HG03095 (cell line): ENCODE data around the gene ZNF710.
A peak's percentile ranks its signal among the peaks of the same experiment; 100 is the strongest.

Source experiments
- ATAC-seq: cut with Tn5 transposase; IDR thresholded peaks from one replicate; pipeline ENCODE4 v1.9.1; 2021; ENCODE audit warnings: moderate library complexity; ENCODE audit not compliant: unreplicated experiment

ZNF710 gene

DNA sequence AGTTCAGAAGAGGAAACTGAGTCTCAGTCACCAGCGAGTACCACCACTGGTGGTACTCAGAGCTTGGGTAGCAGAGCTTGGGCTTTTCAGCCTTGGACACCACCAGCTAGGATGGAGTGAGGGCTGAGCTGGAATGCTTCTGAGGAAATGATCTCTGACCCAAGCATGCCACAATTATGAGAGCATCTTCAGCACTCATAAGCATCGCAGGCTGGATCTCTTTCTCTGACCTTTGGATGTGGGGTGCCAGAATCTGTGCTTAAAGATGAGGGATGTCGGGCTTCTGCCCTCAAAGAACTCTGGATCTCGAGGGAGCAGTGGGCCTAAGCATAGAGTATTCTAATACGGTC lies 36.4 kb downstream of the ZNF710 start:
- ATAC-seq = no peak

DNA sequence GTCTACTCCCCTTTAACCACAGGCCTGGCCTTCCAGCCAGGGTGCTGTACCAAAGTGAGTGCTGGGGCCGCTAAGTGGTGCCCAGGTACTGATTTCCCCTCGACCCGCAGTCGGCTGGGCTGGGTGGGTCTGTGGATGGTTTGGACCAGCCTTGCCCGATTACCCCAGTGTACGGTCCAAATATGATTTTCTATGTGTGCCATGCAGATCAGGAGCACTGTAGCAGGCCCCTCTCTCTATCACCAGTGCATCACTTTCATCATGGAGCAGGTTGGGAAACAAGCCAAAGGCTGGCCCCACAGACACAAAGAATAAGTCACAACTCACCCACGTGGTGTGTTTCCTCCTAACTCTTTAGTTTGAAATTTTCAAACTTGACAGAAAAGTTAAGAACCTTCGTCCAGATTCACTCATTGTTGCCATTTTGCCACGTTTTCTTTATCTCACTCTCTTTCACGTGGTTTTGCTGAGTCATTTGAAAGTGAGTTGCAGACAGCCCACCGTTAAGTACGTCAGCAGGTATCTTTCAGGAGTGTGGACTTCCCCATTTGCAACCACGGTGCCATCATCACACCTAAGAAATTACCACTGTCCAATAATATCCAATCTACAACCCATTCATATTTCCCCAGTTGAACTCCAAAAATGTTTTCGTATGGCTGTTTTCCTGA lies 37.0 kb downstream of the ZNF710 start:
- ATAC-seq = peak; percentile 52

- no peak for ATAC-seq
Measured at GRCh38 chr15:90038632-90039095, 37.5 kb downstream of the ZNF710 start.

GRCh38 chr15:90039996-90040395 lies 38.9 kb downstream of the ZNF710 start:
- no peak for ATAC-seq

GRCh38 chr15:90040618-90041017 lies 39.5 kb downstream of the ZNF710 start:
- ATAC-seq = no peak

DNA sequence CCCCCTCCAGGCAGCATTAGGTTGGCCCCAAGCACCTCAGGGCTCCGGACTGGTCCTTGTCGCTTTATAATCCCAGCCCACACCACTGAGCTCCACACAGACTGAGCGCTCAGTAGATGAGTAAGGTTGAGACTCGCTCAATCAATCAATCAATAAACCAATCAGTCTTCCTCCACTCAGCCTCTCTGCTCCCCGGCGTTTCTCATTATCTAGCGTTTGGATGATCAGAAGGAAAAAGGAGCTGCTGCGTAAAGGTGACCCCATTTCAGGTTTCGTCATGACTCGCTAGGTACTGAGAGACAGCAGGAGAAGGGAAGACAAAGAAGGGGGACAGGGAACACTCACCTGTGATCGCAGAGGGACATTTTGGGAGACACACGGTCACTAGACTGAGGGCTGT lies 41.2 kb downstream of the ZNF710 start:
- ATAC-seq = no peak

- ATAC-seq = no peak
Measured at GRCh38 chr15:90042766-90043529, 41.8 kb downstream of the ZNF710 start.

- no peak for ATAC-seq
Measured at GRCh38 chr15:90043530-90044010, 42.4 kb downstream of the ZNF710 start.

DNA sequence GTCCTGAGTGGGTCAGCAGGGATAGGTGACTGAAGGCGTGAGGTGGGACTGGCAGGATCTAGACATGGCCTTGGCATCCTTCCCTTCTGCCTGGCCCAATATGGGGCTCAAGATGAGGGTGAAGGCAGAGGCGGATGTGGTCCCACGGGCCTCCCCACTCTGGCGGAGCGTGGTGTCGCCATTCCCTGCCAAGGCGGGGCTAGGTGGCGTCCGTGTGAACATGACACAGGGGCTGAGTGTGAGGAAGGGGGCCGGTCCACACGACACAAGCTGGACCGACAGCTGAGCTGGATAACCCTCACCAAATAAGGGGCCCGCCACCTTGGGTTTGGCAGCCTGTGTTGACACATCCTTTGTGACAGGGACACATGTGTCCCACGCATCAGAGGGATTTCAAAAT lies 43.1 kb downstream of the ZNF710 start:
- ATAC-seq = no peak

- no peak for ATAC-seq
Measured at GRCh38 chr15:90044916-90045371, 43.8 kb downstream of the ZNF710 start.

DNA sequence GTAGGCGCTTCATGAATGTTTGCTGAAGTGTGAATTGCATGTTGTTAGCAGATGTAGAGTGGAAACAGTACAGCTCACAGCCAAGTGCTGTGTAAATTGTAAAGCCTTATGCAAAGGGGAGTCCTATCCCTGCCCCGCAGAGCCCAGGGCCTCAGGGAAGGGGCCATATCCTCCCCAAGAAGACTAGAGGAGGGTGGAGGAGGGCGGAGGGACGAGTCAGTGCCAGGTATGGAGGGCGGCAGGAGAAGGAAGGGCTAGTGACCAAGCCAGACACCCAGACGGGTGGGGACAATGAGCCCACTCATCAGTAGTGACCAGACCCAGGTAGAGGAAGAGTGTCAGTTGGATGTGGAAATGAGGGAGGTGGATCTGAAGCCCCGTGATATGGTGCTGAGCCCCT lies 45.2 kb downstream of the ZNF710 start:
- no peak for ATAC-seq

GRCh38 chr15:90046911-90047392 lies 45.8 kb downstream of the ZNF710 start:
- ATAC-seq = no peak

GRCh38 chr15:90047956-90048575 lies 46.9 kb downstream of the ZNF710 start:
- ATAC-seq = no peak

DNA sequence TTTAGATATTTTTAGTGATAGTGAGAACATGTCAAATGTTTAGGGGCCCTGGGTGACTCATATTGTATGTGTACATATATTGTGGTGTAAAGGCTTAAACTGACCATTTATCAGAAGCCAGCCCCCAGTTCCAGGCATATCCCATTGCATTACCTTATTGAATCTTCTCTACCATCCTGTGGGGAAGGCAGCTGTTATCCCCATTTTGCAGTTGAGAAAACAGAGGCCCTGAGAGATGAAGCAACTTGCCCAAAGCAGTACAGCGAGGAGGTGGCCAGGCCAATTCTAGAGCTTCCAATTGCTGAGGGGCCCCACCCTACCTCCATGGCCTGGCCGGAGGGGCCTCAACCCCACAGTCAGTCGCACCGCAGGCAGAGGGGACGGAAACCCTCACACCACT lies 47.9 kb downstream of the ZNF710 start:
- no peak for ATAC-seq

DNA sequence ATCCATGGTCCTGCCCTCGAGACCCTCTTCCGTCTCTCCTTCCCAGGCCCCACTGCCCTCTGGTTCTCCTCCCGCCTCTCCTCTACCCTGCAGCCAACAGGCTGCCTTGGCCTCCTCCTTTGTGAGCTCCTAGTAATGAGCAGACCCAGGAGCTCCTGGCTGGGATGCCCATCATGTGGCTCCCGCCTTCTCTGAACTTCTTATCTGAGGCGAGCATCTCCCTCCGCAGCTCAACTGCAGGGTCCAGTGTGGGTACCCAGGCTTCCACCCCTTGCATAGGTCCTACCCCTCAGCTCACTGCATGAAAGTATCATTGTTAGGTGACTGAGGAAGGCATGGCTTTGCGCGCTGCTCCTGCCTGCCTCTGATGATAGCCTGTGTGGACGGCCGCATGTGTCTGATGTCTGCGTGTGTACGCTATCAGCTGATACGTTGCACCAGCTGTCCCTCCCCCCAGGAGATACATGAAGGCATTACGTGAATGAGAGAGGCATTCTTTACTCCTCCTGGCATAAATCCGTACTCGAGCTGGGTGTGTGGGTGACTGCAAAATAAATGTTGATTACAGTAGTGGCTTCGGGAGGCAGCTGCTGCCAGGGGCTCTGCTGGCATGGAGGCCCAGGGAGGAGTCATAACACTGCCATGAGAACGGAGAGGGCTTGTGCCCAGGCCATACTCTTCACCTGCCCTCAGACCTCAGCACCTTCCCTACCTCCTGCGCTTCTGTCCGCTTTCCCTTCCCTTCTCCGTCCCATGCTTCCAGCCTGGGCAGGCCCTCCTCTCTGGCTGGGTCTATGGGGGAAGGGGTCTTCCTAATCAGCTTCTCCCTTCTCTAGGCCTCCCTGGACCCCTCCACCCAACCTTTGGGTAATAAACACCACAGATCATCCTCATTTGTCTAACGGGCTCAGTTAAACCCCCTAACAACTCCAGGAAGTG lies 48.8 kb downstream of the ZNF710 start:
- no peak for ATAC-seq

DNA sequence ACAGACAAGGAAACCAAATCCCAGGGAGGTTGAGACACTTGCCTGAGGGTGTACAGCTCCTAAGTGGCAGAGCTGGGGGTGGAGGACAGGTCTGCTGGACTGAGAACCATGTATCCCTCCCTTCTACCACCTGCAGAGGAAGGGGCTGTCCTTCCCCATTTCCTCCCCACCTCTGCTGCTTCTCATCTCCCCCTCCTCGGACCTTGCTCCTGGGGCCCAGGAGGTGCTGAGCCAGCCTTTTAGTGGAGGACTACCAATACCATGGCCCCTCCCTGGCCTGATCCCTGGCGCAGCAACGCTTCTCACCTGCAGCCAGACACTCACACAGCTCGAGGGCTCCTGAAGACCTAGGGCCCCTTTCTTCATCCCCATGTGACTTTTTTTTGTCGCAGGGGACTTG lies 50.8 kb downstream of the ZNF710 start:
- ATAC-seq = no peak

GRCh38 chr15:90053685-90054466 lies 52.8 kb downstream of the ZNF710 start:
- no peak for ATAC-seq

DNA sequence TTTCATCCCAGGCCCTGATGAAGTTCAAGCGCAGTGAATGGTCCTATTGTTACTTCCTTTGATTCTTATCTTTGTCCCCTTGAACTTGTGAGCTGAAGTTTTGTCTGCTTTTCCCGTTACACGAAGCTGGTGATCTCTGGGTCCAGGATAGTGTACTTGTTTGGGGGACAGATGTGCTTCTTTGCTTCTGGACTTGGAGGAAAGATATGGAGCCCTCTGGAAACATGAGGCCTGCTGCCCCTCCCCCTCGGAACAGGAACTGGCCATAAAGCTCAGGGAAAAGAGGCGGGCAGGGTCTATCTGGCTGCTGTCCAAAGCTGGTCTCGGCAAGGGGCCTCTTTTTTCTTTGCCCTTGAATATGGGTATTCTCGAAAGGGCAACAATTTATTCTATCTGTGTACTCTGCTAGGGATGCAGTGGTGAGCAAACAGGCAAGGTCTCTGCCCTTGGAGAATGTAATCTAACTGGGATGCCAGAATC lies 53.5 kb downstream of the ZNF710 start:
- no peak for ATAC-seq

DNA sequence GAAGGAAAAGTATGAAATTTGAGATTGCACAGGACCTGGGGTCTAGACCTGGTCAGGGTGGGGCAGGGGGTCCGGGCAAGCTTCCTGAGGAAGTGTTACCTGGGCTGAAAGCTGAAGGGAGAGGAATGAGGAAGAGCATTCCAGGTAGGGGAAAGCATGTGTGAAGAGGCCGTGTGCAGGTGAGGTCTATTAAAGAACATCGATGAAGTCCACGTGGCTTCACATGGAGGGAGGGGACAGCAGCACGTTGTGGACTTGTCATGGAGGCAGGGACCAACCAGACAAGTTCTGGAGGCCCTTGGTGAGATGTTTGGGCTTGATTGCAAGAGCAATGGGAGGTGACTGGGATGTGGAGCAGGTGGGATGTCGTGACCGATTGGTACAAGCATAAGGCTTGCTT lies 54.1 kb downstream of the ZNF710 start:
- ATAC-seq = no peak

- ATAC-seq = no peak
Measured at GRCh38 chr15:90056529-90056928, 55.4 kb downstream of the ZNF710 start.
